ENCODE results near the gene CYP39A1. TPM values are rescaled to one million over a fixed set of nuclear protein-coding genes. Genes with fewer than 3 reads are reported as not detected.

Gene CYP39A1
- total RNA-seq, 4 donors from 2014 or later: 3.3 to 12.1 (median 5.6) TPM

- Histone ChIP-seq H3K4me3 (no peak overlapping the region), H3K36me3 (no peaks in the 10 kb centered on the region), H3K27me3 (no peaks in the 10 kb centered on the region), H3K27ac (no peak overlapping the region), H3K9me3 (peaks cover 0 to 9% (median 5%) of the 10 kb centered on the region in 4 donors), H3K4me1 (no peaks in the 10 kb centered on the region)
- no peak for DNase-seq (ENCODE audit: low spot score in 2 of 2)
- 89% methylated on average over 3 of the region's 3 CpGs for WGBS, 2 donors
- no peak for TF ChIP-seq EP300 (IDR thresholded peaks at IDR 0.05)
These were observed 54.4 kb downstream of the CYP39A1 start for GRCh38 chr6:46598215-46598614.

- TF ChIP-seq CTCF (IDR thresholded peaks at IDR 0.05) (no peak), EP300 (IDR thresholded peaks at IDR 0.05) (no peak), POLR2A (IDR thresholded peaks at IDR 0.05) (no peak)
- DNase-seq (ENCODE audit: low spot score in 2 of 2): no peak
- Histone ChIP-seq H3K27ac (no peak overlapping the region), H3K4me3 (no peak overlapping the region), H3K4me1 (peaks cover 0 to under 1% (median 0%) of the 10 kb centered on the region in 4 donors), H3K27me3 (no peaks in the 10 kb centered on the region), H3K36me3 (no peaks in the 10 kb centered on the region), H3K9me3 (peaks cover 0 to 9% (median 5%) of the 10 kb centered on the region in 4 donors)
These were observed 59.9 kb downstream of the CYP39A1 start for GRCh38 chr6:46592740-46593139.

- H3K4me1 ChIP-seq: peaks cover 0 to 6% (median 0%) of the 10 kb centered on the region in 4 donors
- TF ChIP-seq POLR2A (IDR thresholded peaks at IDR 0.05) (no peak), CTCF (IDR thresholded peaks at IDR 0.05) (no peak), EP300 (IDR thresholded peaks at IDR 0.05) (no peak)
- no peaks in the 10 kb centered on the region for H3K27me3 ChIP-seq
- no peak overlapping the region for H3K27ac ChIP-seq
- no peaks in the 10 kb centered on the region for H3K36me3 ChIP-seq
- DNase-seq (ENCODE audit: low spot score in 2 of 2): no peak
- no peak overlapping the region for H3K4me3 ChIP-seq
- H3K9me3 ChIP-seq: peaks cover 0 to 9% (median 5%) of the 10 kb centered on the region in 4 donors
- WGBS, 2 donors: 54 to 67% methylated on average over 3 of the region's 3 CpGs
These were observed 60.6 kb downstream of the CYP39A1 start for GRCh38 chr6:46592046-46592445.

- Histone ChIP-seq H3K9me3 (peaks cover 0 to 9% (median 5%) of the 10 kb centered on the region in 4 donors), H3K27me3 (no peaks in the 10 kb centered on the region), H3K36me3 (no peaks in the 10 kb centered on the region), H3K4me1 (peaks cover 0 to 14% (median 4%) of the 10 kb centered on the region in 4 donors), H3K27ac (no peak overlapping the region), H3K4me3 (no peak overlapping the region)
- TF ChIP-seq EP300 (IDR thresholded peaks at IDR 0.05): no peak
- TF ChIP-seq POLR2A (IDR thresholded peaks at IDR 0.05): no peak
- TF ChIP-seq CTCF (IDR thresholded peaks at IDR 0.05): no peak
- DNase-seq (ENCODE audit: low spot score in 2 of 2): no peak
These were observed 61.9 kb downstream of the CYP39A1 start for GRCh38 chr6:46590765-46591164.

GRCh38 chr6:46586906-46587305, 65.7 kb downstream of the CYP39A1 start:
- H3K27ac ChIP-seq: peak overlapping the region in 1 of 4 donors; percentile 23
- TF ChIP-seq EP300 (IDR thresholded peaks at IDR 0.05) (no peak), POLR2A (IDR thresholded peaks at IDR 0.05) (no peak), CTCF (IDR thresholded peaks at IDR 0.05) (no peak)
- DNase-seq (ENCODE audit: low spot score in 2 of 2): no peak
- H3K36me3 ChIP-seq: no peaks in the 10 kb centered on the region
- H3K4me3 ChIP-seq: no peak overlapping the region
- peaks cover 0 to 14% (median 4%) of the 10 kb centered on the region in 4 donors for H3K4me1 ChIP-seq
- no peaks in the 10 kb centered on the region for H3K27me3 ChIP-seq
- WGBS, 2 donors: 37 to 40% methylated on average over 2 of the region's 2 CpGs
- H3K9me3 ChIP-seq: no peaks in the 10 kb centered on the region

GRCh38 chr6:46584586-46584985, 68.0 kb downstream of the CYP39A1 start:
- no peak overlapping the region for H3K27ac ChIP-seq
- no peak overlapping the region for H3K4me3 ChIP-seq
- 96 to 98% methylated on average over 3 of the region's 3 CpGs for WGBS, 2 donors

More at GRCh38 chr6:46584586-46584985, 68.0 kb downstream of the CYP39A1 start:
- TF ChIP-seq CTCF (IDR thresholded peaks at IDR 0.05) (no peak), EP300 (IDR thresholded peaks at IDR 0.05) (no peak), POLR2A (IDR thresholded peaks at IDR 0.05) (no peak)
- no peaks in the 10 kb centered on the region for H3K9me3 ChIP-seq
- peaks cover 0 to 14% (median 4%) of the 10 kb centered on the region in 4 donors for H3K4me1 ChIP-seq
- no peak for DNase-seq (ENCODE audit: low spot score in 2 of 2)
- H3K27me3 ChIP-seq: no peaks in the 10 kb centered on the region
- no peaks in the 10 kb centered on the region for H3K36me3 ChIP-seq
